Neuron (in vitro differentiated cells): ENCODE data around the gene IQSEC1.

Source experiments
- H2AFZ ChIP-seq: one replicate; pipeline ENCODE4 v1.6.1; 2013; ENCODE audit warnings: low read depth, mild to moderate bottlenecking, inconsistent platforms, low read length, moderate library complexity
- H3K27me3 ChIP-seq: one replicate; pipeline ENCODE4 v1.6.1; 2013; ENCODE audit warnings: low read length; ENCODE audit not compliant: insufficient read depth
- H3K36me3 ChIP-seq: one replicate; pipeline ENCODE4 v1.6.1; 2013; ENCODE audit warnings: low read length; ENCODE audit not compliant: insufficient read depth
- H3K4me1 ChIP-seq: one replicate; pipeline ENCODE4 v1.6.1; 2013; ENCODE audit warnings: low read length; ENCODE audit not compliant: insufficient read depth
- H3K4me3 ChIP-seq: 2 replicates; pipeline ENCODE4 v1.5.1; 2013; ENCODE audit warnings: mild to moderate bottlenecking, low read length, moderate library complexity
- H3K9me3 ChIP-seq: one replicate; pipeline ENCODE4 v1.6.1; 2013; ENCODE audit warnings: low read length

The IQSEC1 gene

DNA sequence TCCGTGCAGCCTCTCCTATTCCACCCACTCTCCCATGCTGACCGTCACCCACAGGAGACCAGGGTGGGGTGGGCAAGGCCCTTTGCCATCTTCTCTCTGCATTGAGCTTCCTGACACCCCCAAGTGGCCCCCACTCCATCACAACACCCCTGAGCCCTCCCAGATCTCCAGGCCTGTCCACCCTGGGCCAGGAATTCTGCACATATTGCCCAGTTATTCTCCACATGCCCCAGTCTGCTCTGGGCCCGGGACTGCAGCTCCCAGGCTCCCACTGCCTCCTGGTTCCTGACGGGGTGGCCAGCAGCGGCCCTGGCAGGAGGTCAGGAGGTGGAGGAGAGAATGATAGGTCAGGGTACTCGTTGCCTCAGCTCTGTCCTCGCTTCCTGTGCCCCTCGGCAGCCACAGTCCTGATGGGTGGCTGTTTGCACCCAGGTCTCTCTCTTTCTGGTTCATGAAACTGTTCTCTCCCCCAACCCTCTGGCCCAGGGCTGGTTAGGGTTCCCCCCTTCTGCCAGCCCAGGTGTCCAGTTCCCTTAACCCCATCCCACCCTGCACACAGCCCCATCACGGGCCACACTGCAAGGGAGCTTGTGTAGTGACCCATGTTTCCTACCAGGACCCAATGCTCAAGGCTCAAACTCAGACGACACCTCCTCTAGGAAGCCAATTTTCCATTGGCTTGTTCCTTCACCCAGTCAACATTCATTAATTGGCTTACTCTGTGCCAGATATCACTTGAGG lies 47.3 kb downstream of the IQSEC1 start:
- Histone ChIP-seq H3K27me3 (no peaks in the 10 kb centered on the region), H3K9me3 (no peaks in the 10 kb centered on the region), H2AFZ (no peak overlapping the region), H3K4me3 (no peak overlapping the region), H3K36me3 (no peaks in the 10 kb centered on the region), H3K4me1 (peaks cover 24% of the 10 kb centered on the region)

DNA sequence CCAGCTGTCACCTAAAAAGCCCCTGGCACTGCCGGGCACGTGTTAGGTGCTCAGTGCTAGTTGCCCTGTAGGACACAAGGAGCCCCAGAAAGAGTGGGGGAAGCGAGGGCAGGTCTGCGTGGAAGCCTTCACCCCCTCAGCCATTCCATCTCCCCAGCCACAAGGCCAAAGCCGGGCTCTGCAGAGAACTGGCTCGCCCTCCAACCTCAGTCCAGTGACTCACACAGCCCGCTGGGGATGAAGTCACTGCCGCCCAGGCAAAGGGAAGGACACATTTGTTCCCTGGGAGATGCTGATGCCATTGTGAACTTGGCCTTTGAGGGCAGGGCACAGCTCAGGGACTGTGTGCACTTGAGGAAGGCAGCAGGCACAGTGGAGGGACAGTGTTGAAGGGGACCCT lies 48.1 kb downstream of the IQSEC1 start:
- no peaks in the 10 kb centered on the region for H3K27me3 ChIP-seq
- H3K4me3 ChIP-seq, result no peak overlapping the region
- H3K4me1 ChIP-seq, result peaks cover 24% of the 10 kb centered on the region
- H3K36me3 ChIP-seq, result no peaks in the 10 kb centered on the region
- no peaks in the 10 kb centered on the region for H3K9me3 ChIP-seq
- H2AFZ ChIP-seq, result no peak overlapping the region

DNA sequence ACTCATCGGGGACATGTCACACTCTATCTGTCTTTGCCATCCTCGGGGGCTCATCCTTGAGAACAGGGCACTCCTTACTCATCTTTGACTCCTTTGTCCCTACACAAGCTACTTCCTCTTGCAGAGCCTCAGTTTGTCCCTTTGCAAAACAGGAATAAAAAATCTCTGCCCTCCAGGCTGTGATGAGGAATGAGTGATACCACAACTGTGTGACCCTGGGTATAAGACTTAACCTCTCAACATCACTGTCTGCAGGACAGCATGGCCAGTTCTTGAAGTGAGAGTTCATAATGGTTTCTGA lies 48.5 kb downstream of the IQSEC1 start:
- Histone ChIP-seq H3K27me3 (no peaks in the 10 kb centered on the region), H3K9me3 (no peaks in the 10 kb centered on the region), H3K36me3 (no peaks in the 10 kb centered on the region), H2AFZ (no peak overlapping the region), H3K4me1 (peaks cover 27% of the 10 kb centered on the region), H3K4me3 (no peak overlapping the region)

DNA sequence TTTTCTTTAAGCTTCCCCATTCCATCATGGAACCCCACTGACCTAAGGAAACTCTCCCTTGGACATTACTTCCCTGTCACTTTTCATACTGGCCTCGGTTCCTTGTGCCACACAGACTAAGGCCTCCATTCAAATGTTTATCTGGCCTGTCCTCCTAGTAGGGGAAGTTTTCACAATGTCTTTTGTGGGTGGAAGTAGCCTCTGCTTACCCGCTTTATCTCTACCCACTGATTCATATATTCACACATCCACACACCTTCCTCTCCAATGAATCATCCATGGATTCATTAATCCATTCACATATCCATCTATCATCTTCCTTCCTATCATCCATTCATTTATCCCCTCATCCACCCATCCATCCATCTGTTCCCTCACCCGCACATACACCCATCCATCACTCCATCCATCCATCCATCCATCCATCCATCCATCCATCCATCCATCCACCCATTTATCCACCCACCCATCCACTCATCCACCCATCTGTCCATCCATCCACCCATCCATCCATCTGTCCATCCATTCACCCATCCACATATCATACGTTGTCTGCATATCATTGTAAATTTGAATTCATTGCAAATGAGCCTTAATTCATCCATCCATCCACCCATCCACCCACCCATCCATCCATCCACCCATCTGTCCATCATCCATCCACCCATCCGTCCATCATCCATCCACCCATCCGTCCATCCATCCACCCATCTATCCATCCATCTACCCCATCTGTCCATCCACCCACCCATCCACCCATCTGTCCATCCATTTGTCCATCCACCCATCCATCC lies 49.1 kb downstream of the IQSEC1 start:
- no peaks in the 10 kb centered on the region for H3K27me3 ChIP-seq
- no peak overlapping the region for H3K4me3 ChIP-seq
- no peaks in the 10 kb centered on the region for H3K36me3 ChIP-seq
- no peaks in the 10 kb centered on the region for H3K9me3 ChIP-seq
- no peak overlapping the region for H2AFZ ChIP-seq
- peaks cover 29% of the 10 kb centered on the region for H3K4me1 ChIP-seq

DNA sequence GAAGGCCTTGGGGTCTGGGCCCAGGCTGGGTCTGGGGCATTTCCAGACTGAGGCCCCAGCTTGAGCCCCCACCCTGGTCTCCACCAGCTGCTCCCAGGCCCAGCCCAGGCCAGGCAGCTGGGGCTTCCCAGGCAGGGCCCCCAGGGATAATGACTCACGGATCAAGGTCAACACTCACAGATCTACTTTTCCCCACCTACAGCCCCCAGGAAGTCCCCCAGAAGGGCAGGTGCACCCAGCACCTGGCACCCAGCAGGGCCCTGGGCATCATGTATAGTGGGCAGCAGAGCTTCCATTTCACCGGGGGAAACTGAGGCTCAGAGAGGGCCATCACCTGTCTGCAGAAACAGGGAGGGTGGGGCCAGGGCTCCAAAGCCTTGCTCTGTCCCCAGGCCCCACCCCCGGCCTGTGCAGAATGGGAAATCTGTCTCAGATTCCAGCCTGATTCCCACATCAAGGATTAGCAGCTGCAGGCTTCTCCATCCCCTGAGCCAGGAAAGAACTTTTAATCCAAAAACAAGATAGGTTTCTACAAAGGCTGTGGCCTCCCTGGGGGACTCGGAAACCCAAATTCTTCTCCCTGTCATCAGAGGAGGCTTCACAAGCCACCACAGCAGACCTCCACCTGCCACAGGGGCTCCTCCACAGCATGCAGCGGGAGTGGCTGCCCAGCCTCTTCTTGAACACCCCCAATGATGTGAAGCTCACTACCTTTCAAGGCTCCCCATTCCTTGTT lies 49.8 kb downstream of the IQSEC1 start:
- Histone ChIP-seq H3K27me3 (no peaks in the 10 kb centered on the region), H3K36me3 (no peaks in the 10 kb centered on the region), H2AFZ (no peak overlapping the region), H3K9me3 (no peaks in the 10 kb centered on the region), H3K4me3 (no peak overlapping the region), H3K4me1 (peaks cover 37% of the 10 kb centered on the region)

DNA sequence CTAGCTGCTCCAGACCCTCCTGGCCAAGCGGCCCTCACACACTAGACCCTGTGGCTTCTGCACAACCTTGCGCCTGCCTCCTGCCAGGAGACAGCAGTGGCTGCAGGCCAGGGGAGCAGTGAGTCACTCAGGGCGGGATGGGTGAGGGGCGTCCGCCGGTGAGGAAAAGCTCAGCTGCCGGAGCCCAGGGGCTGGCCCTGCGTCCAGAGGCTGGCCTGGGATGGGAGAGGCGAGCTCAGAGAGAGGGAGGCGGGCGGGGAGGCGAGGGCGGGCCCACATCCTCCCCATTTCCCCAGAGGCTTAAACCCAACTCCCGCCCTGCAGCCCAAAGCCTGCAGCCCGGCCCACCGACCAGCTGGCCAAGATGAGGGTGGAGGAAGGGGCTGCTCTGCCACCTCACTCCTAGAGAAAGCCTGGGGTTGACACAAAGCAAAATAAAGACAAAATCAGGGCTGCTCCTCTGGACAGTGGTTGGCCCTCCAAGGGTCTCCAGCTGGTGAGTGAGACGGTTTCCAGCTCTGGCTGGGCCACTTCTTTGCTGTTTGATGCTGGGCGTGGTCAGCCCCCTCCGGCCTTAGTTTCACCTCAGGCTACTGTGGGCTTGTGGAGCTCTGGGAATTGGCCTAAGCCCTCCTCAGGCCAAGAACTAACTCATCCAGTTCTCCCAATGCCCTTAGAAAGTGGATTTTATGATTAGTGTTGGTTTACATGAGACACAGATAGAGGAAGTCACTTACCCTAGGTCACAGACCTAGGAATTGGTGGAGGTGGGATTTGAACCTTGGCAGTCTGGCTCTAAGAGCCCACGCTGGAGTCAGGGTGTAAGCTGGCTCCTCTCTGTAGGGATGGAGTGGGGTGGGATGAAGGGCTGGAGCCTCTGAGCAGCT lies 50.6 kb downstream of the IQSEC1 start:
- Histone ChIP-seq H3K4me1 (peaks cover 41% of the 10 kb centered on the region), H2AFZ (no peak overlapping the region), H3K9me3 (no peaks in the 10 kb centered on the region), H3K27me3 (no peaks in the 10 kb centered on the region), H3K4me3 (no peak overlapping the region), H3K36me3 (no peaks in the 10 kb centered on the region)

DNA sequence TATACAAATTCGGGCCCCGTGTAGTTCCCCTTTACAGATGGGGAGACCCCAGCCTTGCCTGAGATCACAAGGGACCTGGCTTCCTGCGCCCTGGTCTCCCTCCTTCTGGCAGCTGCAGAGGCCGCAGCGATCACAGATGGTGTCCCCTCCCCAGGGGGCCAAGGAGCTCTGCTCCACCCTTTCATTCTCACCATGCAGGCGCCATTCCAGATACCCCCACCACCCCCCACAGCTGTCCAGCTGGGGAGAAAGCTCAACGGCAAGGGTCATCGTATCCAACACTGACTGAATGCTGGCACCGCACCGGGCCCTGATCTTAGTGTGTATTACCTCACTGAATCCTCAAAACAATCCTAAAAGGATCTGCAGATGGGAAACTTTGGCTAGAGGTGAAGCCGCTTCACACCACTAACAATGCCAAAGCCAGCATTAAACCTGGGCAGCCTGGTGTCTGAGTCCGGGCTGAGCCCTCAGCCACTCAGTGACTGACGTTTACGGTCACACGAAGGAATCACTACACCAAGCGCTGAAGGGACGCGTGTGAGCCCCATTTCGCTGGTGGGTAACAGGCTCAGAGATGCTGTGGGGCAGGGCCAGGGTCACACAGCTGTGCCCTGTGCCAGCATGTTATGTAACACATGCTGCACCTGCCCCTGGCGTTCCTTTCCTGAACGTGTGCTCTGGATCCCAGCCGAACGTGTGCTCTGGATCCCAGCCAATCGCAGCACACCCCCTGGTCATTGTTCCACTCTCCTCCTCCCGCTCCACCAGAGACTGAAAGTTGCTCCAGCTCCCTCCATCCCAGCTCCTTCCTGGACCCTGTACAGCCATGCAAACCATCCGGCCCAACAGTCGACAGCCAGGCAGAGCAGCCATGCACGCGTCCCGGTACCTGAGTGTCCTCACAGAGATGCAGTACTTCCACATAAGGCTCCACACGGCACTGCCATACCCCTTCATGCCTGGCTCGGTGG lies 51.8 kb downstream of the IQSEC1 start:
- no peaks in the 10 kb centered on the region for H3K36me3 ChIP-seq
- no peak overlapping the region for H3K4me3 ChIP-seq
- peaks cover 47% of the 10 kb centered on the region for H3K4me1 ChIP-seq
- H3K27me3 ChIP-seq, result no peaks in the 10 kb centered on the region
- H2AFZ ChIP-seq, result no peak overlapping the region
- H3K9me3 ChIP-seq, result no peaks in the 10 kb centered on the region

DNA sequence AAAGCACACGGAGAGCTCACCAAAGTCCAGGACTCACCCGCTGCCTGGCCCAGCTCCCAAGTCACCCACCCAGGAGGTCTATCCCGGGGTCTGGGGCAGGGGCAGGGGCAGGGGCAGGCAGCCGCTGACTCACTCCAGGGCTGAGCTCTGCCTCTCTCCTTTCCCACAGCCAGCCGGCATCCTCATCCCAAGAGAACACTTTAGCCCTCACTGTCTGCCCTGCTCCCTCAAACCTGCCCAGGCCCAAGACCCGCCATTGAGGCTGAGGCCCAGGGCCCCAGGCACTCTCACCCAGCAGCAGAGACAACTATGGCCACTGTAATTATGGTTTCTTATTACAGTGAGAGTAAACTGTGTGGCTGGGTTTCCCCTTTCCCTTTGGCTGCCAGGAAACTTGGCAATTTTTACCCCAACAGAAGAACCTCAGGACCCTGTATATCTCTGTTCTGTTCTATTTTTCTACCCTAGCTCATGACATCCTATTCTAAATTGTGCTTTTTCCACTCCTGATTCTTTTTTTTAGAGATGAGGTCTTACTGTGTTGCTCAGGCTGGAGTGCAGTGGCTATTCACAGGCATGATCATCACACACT lies 53.0 kb downstream of the IQSEC1 start:
- Histone ChIP-seq H3K36me3 (no peaks in the 10 kb centered on the region), H3K9me3 (no peaks in the 10 kb centered on the region), H2AFZ (no peak overlapping the region), H3K4me1 (peaks cover 55% of the 10 kb centered on the region), H3K27me3 (no peaks in the 10 kb centered on the region), H3K4me3 (no peak overlapping the region)

DNA sequence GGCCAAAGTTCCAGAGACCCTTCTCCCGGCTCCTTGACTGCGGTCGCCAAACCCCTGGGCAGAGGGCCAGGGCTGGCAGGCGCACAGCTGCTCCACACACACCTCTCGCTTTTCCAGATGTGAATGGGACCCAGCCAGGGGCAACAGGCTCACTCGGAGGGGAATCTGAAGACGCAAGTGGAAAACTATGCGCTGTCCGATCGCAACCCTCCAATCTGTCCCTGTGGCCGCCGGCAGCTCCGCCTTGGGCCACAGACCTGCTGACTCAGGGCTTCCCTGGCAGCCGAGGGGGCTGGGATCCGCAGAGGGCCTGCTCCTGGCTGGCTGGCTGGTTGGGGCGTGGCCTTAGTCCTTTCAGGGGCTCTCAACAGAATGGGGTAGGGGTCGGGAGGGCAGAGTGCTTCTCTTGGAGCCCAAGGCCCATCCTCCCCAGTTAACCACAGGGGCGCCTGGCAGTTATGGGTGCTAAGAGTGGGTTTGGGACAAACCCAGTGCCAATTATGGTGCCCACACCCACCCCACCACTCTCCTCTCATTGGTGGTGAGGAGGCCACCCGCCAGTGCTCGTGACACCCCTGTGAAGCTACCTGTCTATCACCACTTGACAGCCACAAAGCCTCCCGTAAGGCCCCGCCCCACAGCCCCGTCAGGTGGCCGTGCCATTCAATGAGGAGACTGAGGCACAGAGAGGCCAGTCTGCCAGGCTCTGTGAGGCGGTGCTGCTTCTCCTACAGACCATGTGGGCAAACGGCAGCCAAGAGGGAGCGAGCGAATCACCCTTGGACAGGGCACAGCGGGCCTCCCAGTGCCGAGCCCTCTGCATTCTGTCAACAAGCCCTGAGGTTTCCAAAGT lies 53.8 kb downstream of the IQSEC1 start:
- H3K4me3 ChIP-seq, result no peak overlapping the region
- no peak overlapping the region for H2AFZ ChIP-seq
- peaks cover 51% of the 10 kb centered on the region for H3K4me1 ChIP-seq
- no peaks in the 10 kb centered on the region for H3K36me3 ChIP-seq
- no peaks in the 10 kb centered on the region for H3K9me3 ChIP-seq
- H3K27me3 ChIP-seq, result no peaks in the 10 kb centered on the region

DNA sequence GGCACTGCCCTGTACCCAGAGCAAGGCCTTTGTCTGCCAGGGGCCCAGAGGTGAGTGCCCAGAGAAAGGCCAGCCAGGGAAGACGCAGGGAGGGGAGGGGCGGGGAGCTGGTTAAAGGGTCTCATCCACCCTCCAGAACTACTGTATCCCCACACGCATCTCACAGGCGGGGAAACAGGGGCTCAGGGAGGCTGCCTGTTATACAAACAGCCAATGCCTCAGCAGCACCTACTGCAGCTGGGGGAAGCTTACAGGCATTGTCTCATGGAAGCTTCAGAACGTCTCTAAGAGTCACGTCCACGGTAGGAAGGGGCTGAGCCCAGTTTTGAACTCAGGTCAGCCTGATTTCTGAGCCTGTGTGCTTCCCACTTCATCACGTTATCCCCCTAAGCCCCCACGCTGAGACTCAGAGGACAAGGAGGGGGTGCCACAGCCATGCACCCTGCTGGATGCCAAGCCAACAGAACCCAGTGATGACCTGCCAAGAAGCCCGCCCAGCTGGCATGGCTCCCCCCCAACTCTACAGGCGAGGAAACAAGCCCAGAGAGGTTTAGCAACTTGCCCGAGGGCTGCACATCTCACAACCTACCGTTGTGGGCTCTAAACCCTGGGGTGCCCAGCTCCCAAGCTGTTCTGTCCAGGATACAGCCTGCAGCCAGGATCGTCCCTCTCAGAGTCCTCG lies 54.5 kb downstream of the IQSEC1 start:
- H3K4me1 ChIP-seq, result peaks cover 51% of the 10 kb centered on the region
- no peaks in the 10 kb centered on the region for H3K9me3 ChIP-seq
- no peaks in the 10 kb centered on the region for H3K36me3 ChIP-seq
- no peak overlapping the region for H3K4me3 ChIP-seq
- H3K27me3 ChIP-seq, result no peaks in the 10 kb centered on the region
- H2AFZ ChIP-seq, result no peak overlapping the region

DNA sequence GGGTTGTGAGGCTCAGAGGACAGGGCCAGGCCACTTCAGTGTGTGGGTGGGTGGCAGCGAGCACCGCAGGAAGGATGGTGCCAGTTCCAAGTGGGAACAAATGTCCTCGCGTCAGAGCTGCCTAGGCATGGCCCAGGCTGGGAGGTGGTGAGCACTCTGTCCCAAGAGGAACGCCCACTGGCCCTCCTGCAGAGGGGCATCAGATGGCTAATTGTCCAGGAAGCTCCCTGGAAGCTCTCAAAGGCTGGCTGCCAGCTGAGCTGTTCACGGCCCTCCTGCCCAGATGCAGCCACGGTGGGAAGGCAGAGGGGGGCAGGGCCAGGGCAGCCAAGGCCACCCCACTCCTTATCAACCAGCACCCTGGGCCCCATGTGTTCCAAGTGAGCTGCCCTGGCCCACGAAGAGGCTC lies 55.2 kb downstream of the IQSEC1 start:
- H3K36me3 ChIP-seq, result no peaks in the 10 kb centered on the region
- peaks cover 51% of the 10 kb centered on the region for H3K4me1 ChIP-seq
- no peaks in the 10 kb centered on the region for H3K9me3 ChIP-seq
- no peak overlapping the region for H2AFZ ChIP-seq
- no peaks in the 10 kb centered on the region for H3K27me3 ChIP-seq
- no peak overlapping the region for H3K4me3 ChIP-seq
